Astrocyte of the cerebellum (primary cell): ENCODE results near the gene DPP6.

Source experiments
- DNase-seq: peaks from one replicate; pipeline ENCODE4 v3.0.0-alpha.2; 2011; ENCODE audit warnings: low read depth
- H3K4me3 ChIP-seq: 2 replicates; pipeline ENCODE4 v1.5.1; 2011; ENCODE audit warnings: mild to moderate bottlenecking, low read depth, low read length, moderate library complexity
- CTCF ChIP-seq: IDR thresholded peaks from 2 replicates; pipeline ENCODE4 v1.5.1; 2012; ENCODE audit warnings: low read length, low read depth, moderate library complexity, mild to moderate bottlenecking; ENCODE audit errors: missing control alignments
- in situ Hi-C: cut with HindIII; loops from 2 replicates; pipeline ENCODE4 v1.10.0; 2017; ENCODE audit warnings: low sequenced_read_pairs

DPP6 gene

GRCh38 chr7:154592388-154592787, 540.2 kb downstream of the DPP6 start:
- in situ Hi-C loops = no loop called here
- no peak overlapping the region for H3K4me3 ChIP-seq
- TF ChIP-seq CTCF = no peak
- DNase-seq = no peak

- no peak for DNase-seq
- in situ Hi-C loops = no loop called here
- no peak overlapping the region for H3K4me3 ChIP-seq
- TF ChIP-seq CTCF = no peak
Measured at GRCh38 chr7:154598396-154598795, 546.2 kb downstream of the DPP6 start.

GRCh38 chr7:154598864-154599263, 546.7 kb downstream of the DPP6 start:
- in situ Hi-C loops = no loop called here
- no peak overlapping the region for H3K4me3 ChIP-seq
- TF ChIP-seq CTCF = no peak
- no peak for DNase-seq

GRCh38 chr7:154610903-154611302, 558.7 kb downstream of the DPP6 start:
- H3K4me3 ChIP-seq = no peak overlapping the region
- DNase-seq = no peak
- no peak for TF ChIP-seq CTCF
- in situ Hi-C loops = no loop called here

GRCh38 chr7:154613811-154614210, 561.6 kb downstream of the DPP6 start:
- TF ChIP-seq CTCF = no peak
- no peak for DNase-seq
- in situ Hi-C loops = no loop called here
- no peak overlapping the region for H3K4me3 ChIP-seq

GRCh38 chr7:154620141-154620755, 568.0 kb downstream of the DPP6 start:
- in situ Hi-C loops = no loop called here
- DNase-seq = no peak
- H3K4me3 ChIP-seq = no peak overlapping the region
- no peak for TF ChIP-seq CTCF
